GM21447 (cell line): Measurements from ENCODE around the gene TAF8.
"Not testable (repeated sequence)": the region's sequence is repeated elsewhere in the genome, so short reads cannot be mapped to it uniquely, and the experiment has no call there.

ENCODE experiments used
- ATAC-seq: cut with Tn5 transposase; IDR thresholded peaks from one replicate; pipeline ENCODE4 v1.9.1; 2021; ENCODE audit not compliant: unreplicated experiment

Gene TAF8

DNA sequence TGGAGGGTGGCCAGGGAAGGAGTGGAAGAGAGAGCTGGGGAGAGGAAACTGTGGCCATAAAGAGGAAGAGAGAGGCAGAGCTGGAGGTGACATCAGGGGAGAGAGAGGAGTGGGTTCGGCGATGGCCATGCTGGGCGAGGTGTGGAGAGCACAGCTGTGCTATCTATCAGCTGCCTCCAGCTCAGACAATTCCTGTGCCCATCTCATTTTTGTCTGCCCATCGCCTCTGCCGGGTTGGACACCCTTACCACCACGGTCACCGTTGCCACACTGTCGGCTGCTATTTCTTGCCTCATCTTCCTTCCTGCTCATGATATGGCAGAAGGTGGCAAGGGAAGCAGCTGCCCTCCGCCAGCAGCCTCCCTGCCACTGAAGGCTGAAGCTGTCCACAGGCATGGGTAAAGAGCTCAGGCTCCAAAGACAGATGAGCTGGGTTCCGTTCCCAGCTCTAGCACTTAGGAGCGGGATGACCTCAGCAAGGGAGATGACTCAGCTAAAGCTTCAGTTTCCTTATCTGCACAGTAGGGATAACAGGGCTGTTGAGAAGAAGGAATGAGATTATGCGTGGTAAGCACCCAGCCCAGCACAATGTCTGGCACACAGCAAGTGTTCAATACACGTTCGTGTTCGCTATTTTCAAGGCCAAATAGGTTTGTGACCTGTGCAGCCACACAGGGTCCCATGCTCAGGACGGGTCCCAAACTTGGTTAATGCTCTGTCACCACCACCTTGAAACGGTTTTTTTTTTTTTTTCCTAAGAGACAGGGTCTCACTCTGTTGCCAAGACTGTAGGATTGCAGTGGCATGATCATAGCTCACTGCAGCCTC lies 21.9 kb upstream of the TAF8 start:
- no peak for ATAC-seq

DNA sequence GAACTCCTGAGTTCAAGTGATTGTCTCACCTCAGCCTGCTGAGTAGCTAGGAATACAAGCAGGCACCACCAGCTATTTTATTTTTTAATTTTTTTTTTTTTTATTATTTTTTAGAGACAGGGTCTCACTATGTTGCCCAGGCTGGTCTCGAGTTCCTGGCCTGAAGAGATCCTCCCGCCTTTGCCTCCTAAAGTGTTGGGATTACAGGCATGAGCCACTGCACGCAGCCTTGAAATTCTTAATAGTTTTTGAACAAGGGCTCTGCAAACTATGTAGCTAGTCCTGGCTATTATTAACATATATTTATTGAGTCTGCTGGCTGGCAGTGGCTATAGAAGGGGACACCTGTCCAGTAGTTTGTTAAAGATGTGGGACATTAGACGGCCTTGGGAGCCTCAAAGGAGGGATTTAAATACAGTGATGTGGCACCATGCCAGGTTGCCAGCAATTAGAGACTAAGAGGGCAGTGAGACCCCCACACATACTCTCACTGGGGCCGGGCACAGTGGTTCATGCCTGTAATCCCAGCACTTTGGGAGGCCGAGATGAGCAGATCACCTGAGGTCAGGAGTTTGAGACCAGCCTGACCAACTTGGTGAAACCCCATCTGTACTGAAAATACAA lies 21.1 kb upstream of the TAF8 start:
- no peak for ATAC-seq

- ATAC-seq = no peak
These were observed 20.4 kb upstream of the TAF8 start for GRCh38 chr6:42029881-42030280.

DNA sequence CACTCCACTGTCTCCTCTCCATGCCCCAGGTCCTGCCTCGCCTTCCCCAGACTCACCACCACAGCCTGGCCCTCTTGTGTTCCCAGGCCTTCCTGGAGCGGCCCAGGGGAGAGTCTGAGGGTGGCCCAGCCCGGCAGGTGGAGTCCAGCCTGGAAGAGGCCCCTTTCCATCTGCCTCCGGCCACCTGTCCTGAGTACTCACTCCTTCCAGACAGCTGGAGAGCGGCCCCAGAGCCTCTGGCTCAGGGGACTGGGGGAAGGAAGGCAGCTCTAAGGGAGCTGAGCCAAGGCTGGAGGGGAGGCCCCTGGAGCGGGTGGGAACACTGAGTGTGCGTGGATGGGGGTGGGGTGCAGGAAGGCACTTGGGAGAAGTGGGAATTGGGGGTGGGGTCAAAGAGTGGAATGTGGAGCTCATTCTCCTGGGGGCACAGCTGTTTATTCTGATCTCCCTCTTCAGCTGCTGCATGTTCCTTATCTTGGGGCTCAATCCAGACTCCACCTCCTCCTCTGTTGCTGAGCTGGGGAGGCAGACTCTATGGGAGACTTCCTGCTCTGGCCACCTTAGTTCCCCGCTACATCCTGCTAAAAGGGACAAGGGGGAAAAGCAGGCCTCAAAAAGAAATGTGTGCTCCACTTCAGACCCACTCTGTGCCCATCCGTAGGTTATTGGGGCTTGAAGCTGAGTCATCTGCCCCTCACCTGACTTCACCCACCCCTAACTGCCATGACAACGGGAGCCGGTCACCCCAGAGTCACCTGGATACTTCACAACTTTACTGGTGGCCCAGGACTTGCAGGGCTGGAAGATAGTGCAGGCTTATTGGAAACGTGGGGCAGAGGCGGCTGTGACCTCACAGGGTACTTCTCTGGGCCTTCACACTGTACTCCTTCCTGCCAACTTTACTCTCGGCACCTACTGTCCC lies 19.5 kb upstream of the TAF8 start:
- no peak for ATAC-seq

DNA sequence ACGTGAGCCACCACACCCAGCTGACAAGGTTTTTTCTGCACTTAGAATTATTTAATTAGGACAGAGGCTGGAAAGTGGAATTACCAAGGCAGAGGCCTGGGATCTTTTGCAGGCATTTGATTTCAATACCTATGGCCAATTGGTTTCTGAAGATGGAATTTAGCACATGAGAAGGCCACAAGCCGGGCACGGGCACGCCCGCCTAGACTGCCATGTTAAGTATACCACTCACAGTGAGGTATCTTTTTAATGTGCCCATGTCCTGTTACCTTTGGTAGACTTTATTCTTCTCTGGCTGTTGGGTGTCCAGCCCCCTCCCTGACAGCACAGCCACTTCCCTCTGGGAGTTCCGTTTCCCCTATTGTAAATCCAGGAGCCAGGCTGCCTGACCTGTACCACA lies 18.0 kb upstream of the TAF8 start:
- no peak for ATAC-seq

DNA sequence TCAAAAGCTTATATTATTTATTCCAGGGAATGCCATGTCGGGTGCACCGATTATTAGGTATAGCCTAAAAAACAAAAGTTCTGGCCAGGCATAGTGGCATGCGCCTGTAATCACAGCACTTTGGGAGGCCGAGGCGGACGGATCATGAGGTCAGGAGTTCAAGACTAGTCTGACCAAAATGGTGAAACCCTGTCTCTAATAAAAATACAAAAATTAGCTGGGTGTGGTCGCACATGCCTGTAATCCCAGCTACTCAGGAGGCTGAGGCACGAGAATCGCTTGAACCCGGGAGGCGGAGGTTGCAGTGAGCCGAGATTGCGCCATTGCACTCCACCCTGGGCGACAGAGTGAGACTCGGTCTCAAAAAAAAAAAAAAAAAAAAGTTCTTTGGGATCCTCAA lies 12.7 kb upstream of the TAF8 start:
- ATAC-seq = not testable (repeated sequence)

- ATAC-seq = no peak
These were observed 12.2 kb upstream of the TAF8 start for GRCh38 chr6:42038163-42038562.

- no peak for ATAC-seq
These were observed 11.4 kb upstream of the TAF8 start for GRCh38 chr6:42038811-42039408.

- ATAC-seq = no peak
These were observed 9.4 kb upstream of the TAF8 start for GRCh38 chr6:42040856-42041480.

DNA sequence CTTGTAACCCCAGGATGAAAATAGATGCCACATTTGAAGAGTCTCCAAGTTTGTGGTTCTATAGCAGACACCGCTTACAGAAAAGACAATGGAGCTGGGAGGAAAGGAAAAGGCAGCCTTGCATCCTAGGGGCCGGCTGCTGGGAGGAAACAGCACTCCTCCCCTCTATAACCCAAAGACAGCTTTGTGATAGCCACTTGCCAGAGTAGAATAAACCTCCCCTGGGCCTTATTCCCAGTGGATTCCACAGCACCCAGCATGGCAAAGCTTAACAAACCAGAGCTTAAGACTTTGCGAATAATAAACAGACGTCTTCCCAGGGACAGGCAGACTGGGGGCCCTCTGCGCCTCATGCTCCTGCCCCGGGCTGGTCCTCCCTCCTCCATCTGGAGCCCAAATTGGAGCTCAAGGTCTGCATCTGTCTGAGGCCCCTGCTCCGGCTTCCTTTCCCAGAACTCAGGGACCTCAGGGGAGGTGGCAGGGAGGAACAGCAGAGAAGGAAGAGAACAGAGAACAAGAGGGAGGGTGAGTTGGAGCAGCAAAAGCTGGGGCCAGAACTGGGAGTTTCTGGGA lies 8.8 kb upstream of the TAF8 start:
- no peak for ATAC-seq

- no peak for ATAC-seq
These were observed 8.2 kb upstream of the TAF8 start for GRCh38 chr6:42042108-42042507.

DNA sequence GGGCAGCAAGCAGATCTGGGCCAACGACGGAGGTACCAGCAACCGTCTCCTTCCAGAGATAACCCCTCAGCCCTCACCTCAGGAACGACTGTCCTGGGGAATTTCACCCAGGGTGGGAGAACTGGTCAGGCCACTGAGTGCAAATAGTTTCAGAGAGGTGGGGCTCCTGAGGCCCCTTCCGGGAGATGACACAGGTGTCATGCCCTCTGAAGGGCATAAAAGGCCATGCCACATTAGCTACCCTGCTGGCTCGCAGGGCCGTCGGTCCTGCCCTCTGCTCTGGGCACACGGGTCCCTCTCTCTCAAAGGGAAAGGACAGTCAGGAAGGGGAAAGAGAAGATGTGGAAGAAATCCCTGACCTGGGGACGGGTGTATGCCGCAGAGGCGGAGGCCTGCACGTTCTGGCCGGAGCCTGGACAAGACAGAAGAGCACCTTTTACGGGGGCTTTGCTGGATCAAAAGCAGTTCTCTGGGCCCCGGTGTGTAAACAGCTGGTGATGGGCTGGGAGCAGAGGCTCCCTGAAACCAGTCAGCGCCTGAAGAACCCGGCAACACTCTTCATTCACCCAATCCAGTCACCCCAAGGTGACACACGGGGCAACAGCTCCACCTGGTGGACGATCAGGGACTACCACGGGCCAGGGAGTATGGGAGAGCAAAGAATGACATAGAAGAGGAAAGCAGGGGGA lies 6.4 kb upstream of the TAF8 start:
- ATAC-seq = peak; percentile 33

DNA sequence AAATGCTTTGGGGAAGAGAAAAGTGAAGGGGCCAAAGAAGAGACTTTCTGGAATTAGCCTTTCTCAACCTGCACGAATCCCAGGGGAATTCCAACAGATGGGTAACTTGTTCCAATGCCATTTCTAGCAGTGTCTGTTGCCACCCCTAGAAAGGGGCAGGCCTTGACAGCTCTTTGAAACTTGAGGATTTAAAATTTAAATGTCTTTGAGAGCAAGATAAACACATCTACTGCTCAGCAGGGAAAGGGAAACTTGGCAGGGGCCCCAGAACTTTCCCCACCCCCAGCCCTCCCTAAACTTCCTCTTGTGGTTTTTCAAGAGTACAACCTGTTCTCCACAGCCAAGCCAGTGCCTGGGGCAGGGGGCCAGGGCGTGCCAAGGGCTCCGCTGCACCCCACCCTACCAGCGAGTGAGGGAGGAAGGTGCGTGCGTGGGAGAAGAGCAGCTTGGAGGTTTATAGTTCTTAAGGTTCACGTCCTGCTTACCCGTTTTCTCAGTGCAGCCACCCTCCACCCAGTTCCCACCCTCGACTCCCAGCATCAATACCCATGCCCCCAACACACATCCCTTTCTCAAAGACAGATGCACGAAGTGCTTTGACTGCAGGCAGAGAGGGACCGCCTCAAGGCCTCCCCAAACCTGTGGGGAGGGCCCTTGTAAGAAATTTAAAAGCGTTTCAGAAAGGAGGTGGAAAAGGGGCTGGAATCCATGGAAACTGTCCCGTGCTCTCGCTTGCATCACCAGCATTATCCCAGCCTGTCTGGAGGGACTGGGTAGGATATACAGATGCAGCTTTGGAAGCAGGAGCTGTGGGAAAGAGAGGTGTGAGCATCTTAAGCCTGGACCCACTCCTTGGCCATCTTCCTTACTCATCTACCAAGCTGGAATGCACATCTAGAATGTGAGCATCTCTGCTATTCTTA lies 4.5 kb upstream of the TAF8 start:
- no peak for ATAC-seq

GRCh38 chr6:42046464-42047212 lies 3.7 kb upstream of the TAF8 start:
- ATAC-seq = no peak

DNA sequence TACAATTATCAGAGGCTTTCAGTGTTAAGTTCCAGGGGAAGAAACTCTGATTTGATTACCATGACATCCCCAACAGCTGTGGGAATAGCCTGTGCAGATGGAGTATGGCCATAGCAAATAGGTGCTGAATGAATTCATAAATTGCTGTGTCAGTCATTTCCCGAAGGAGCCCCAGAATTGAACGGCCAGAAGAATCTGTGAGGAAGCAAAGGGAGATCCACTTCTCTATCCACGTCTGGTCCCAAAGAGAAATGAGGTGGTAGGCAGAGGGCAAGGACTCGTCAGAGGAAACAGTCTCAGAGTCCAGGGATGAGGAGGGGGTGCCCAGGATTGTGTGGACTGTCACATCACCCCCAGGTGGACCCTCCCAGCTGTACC lies 3.1 kb upstream of the TAF8 start:
- no peak for ATAC-seq

DNA sequence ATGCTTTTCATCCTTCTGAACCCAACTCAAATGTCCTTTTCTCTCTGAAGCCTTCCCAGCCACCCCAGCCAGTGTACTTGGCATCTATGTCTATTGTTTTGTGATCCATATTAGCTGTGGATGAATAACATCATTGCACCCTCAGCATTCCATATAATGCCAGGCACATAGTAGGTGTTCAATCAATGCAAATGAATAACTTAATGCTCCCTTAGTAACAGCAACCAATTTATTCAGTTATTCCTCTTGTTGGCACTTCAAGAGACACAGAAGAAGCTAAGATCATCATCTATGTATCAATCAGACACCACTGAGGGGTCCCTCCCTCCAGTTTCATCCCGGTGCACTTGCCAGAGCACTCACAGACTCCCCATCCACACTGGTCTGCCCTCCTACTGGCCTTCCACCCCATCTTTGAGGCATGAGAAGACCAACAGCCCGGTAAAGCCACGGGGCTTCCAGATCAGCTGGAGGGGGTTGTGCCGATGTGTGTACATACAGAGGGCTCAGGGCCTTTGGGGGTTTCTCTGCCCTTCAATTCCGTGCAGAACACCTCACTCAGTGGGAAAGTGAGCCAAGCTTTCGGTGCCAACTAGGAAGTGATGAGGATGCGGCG lies 2.4 kb upstream of the TAF8 start:
- ATAC-seq = no peak

DNA sequence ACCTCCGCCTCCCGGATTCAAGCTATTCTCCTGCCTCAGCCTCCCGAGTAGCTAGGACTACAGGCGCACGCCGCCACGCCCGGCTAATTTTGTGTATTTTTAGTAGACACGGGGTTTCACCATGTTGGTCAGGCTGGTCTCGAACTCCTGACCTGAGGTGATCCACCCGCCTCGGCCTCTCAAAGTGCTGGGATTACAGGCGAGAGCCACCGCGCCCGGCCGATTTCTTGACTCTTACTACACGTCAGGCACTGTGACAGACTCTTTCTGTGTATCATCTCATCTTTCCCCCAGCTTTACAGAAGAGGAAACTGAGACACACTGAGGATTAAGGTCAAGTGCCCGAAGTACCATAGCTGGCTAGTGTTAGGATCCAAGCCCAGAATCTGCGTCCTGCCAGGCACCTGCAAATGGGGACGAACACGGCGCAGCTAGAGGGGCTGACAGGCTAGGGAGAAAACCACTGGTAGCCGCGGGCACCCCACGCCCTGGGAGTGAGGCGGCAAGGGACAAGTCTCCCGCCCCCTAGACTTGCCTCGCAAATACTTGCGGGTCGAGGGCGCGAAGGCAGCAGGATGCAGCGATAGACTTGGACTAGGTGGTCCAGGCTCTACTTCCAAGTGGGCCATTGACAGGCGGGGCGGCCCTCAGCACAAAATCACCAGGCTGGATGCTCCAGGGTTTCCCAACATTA lies 1.1 kb upstream of the TAF8 start:
- no peak for ATAC-seq
